Trophoblast cell (in vitro differentiated cells and primary cell): Measurements from ENCODE around the gene HABP2.

Experiments used
- DNase-seq, 2 donors: peaks; one replicate each; pipeline ENCODE4 v3.0.0-alpha.2; 2016
- H2AFZ ChIP-seq: 2 replicates; pipeline ENCODE4 v1.6.1; 2013; ENCODE audit warnings: low read length, moderate library complexity, mild to moderate bottlenecking; ENCODE audit not compliant: insufficient read depth, poor library complexity
- H2AK5ac ChIP-seq: 2 replicates; pipeline ENCODE4 v1.6.1; 2013; ENCODE audit warnings: mild to moderate bottlenecking, low read length
- H2BK120ac ChIP-seq: 2 replicates; pipeline ENCODE4 v1.6.1; 2013; ENCODE audit warnings: low read length, mild to moderate bottlenecking, moderate library complexity; ENCODE audit not compliant: insufficient read depth, poor library complexity
- H2BK12ac ChIP-seq: 2 replicates; pipeline ENCODE4 v1.6.1; 2013; ENCODE audit warnings: mild to moderate bottlenecking, low read length, moderate library complexity
- H2BK5ac ChIP-seq: 2 replicates; pipeline ENCODE4 v1.6.1; 2013; ENCODE audit warnings: low read length, low read depth, moderate library complexity, mild to moderate bottlenecking; ENCODE audit not compliant: poor library complexity
- H3K14ac ChIP-seq: 2 replicates; pipeline ENCODE4 v1.6.1; 2013; ENCODE audit warnings: mild to moderate bottlenecking, low read length
- H3K18ac ChIP-seq: 2 replicates; pipeline ENCODE4 v1.6.1; 2013; ENCODE audit warnings: mild to moderate bottlenecking, low read length
- H3K23ac ChIP-seq: 2 replicates; pipeline ENCODE4 v1.6.1; 2013; ENCODE audit warnings: low read length
- H3K27ac ChIP-seq: 2 replicates; pipeline ENCODE4 v1.5.1; 2013; ENCODE audit warnings: low read depth, mild to moderate bottlenecking, inconsistent platforms, low read length, moderate library complexity
- H3K27me3 ChIP-seq: 2 replicates; pipeline ENCODE4 v1.6.1; 2013; ENCODE audit warnings: inconsistent platforms, mild to moderate bottlenecking, low read length, moderate library complexity; ENCODE audit not compliant: insufficient read depth
- H3K36me3 ChIP-seq, 2 experiments: 1 replicate in 1 of 2; 2 replicates in 1 of 2; pipeline ENCODE4 v1.6.1; 2013; ENCODE audit warnings: low read length in 2 of 2, mild to moderate bottlenecking in 2 of 2, moderate library complexity in 1 of 2; ENCODE audit not compliant: insufficient read depth in 2 of 2, control insufficient read depth in 1 of 2
- H3K4ac ChIP-seq: 2 replicates; pipeline ENCODE4 v1.6.1; 2013; ENCODE audit warnings: low read depth, mild to moderate bottlenecking, low read length, moderate library complexity
- H3K4me1 ChIP-seq, 2 experiments: 1 replicate in 1 of 2; 2 replicates in 1 of 2; pipeline ENCODE4 v1.6.1; 2013; ENCODE audit warnings: low read length in 2 of 2, mild to moderate bottlenecking in 2 of 2, moderate library complexity in 1 of 2; ENCODE audit not compliant: insufficient read depth in 2 of 2, control insufficient read depth in 1 of 2
- H3K4me2 ChIP-seq: 2 replicates; pipeline ENCODE4 v1.6.1; 2013; ENCODE audit warnings: inconsistent platforms, mild to moderate bottlenecking, low read length, moderate library complexity
- H3K4me3 ChIP-seq: 2 replicates; pipeline ENCODE4 v1.5.1; 2013; ENCODE audit warnings: mild to moderate bottlenecking, low read depth, low read length, inconsistent platforms
- H3K79me1 ChIP-seq: one replicate; pipeline ENCODE4 v1.6.1; 2013; ENCODE audit warnings: low read length
- H3K79me2 ChIP-seq: 2 replicates; pipeline ENCODE4 v1.6.1; 2013; ENCODE audit warnings: low read length, mild to moderate bottlenecking; ENCODE audit not compliant: control insufficient read depth, insufficient read depth, poor library complexity
- H3K9ac ChIP-seq: 2 replicates; pipeline ENCODE4 v1.6.1; 2013; ENCODE audit warnings: mild to moderate bottlenecking, low read length
- H3K9me3 ChIP-seq: 2 replicates; pipeline ENCODE4 v1.6.1; 2013; ENCODE audit warnings: low read depth, mild to moderate bottlenecking, control low read depth, inconsistent platforms, low read length; ENCODE audit not compliant: insufficient read depth
- H4K12ac ChIP-seq: 2 replicates; pipeline ENCODE4 v1.6.1; 2013; ENCODE audit warnings: low read depth, mild to moderate bottlenecking, low read length, moderate library complexity
- H4K8ac ChIP-seq: 2 replicates; pipeline ENCODE4 v1.6.1; 2013; ENCODE audit warnings: low read depth, mild to moderate bottlenecking, low read length, moderate library complexity
- H4K91ac ChIP-seq: one replicate; pipeline ENCODE4 v1.6.1; 2013; ENCODE audit warnings: low read depth, mild to moderate bottlenecking, low read length, moderate library complexity
- WGBS: extraction: QIAGEN DNeasy Blood & Tissue Kit; methylation state at CpG from one replicate; pipeline ENCODE4 v1.1.7; 2013; ENCODE audit warnings: missing lambda C conversion rate; ENCODE audit not compliant: insufficient read length, insufficient coverage; ENCODE audit errors: extremely low coverage; 5-methylcytosine and 5-hydroxymethylcytosine counted together

The HABP2 gene

DNA sequence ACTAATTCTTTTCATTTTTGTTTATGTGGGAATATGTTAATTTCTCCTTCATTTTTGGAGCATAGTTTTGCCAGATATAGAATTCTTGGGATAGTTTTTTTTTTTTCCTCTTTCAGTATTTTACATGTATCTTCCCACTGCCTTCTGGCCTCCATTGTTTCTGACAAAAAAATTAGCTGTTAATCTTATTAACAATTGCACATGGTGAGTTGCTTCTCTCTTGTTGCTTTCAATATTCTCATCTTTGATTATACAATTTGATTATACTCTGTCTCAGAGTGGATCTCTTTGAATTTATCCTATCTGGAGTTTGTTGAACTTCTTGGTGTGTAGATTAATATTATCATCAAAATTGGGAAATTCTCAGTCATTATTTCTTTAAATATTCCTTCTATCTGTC, 41.4 kb upstream of the HABP2 start:
- Histone ChIP-seq H3K4ac (no peak overlapping the region), H3K79me2 (no peaks in the 10 kb centered on the region), H3K9ac (no peak overlapping the region), H3K27me3 (no peaks in the 10 kb centered on the region), H4K8ac (no peak overlapping the region), H3K14ac (no peak overlapping the region), H4K91ac (no peak overlapping the region), H3K4me3 (no peak overlapping the region), H2AFZ (no peak overlapping the region), H3K4me2 (no peak overlapping the region), H3K18ac (no peak overlapping the region), H2BK5ac (no peak overlapping the region), H3K23ac (no peak overlapping the region), H2BK120ac (no peak overlapping the region), H3K9me3 (no peaks in the 10 kb centered on the region), H3K27ac (no peak overlapping the region), H4K12ac (no peak overlapping the region), H3K4me1 (no peaks in the 10 kb centered on the region), H2BK12ac (no peak overlapping the region), H3K36me3 (no peaks in the 10 kb centered on the region), H3K79me1 (no peaks in the 10 kb centered on the region), H2AK5ac (no peak overlapping the region)
- no peak for DNase-seq

DNA sequence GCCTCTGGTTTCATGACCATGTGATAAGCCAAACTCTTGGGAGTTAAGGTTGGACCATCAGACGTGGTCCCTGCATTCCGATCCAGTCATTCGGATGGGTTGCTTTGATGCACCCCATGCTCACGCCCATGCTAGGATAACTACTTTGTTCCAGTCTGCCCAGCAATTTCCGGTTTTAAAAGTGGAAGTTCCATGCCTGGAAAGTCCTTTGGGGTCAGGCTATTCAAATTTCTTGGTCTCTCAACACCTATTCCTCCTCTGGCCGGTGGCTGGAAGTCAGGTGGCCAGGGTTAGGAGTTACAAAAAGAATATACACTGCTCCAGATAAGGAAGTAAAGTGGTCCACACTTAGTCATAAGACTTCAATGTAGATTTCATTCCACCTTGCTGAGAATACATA, 37.7 kb upstream of the HABP2 start:
- no peak for DNase-seq
- no CpG with 5 or more reads among the region's 6 CpGs for WGBS

DNA sequence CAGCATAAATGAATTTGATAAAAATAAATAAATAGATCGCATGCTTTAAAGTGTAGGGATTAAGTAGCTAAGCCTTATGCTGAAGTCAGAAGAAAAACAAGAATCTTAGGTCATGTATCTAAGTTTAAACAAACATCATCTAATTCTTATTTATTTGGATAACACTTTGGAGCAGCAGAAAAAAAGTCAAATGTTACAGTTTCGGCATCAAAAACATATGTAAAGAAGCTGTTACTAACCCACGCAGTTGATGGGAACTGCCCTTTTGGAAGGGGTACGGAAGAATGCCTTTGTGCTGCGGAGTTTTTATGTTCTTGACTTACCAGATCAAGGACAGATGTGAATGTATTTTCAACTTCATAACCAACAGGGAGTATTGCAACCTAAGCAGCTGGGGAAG, 37.3 kb upstream of the HABP2 start:
- H3K79me1 ChIP-seq: no peaks in the 10 kb centered on the region
- no CpG with 5 or more reads among the region's 5 CpGs for WGBS
- no peak overlapping the region for H4K91ac ChIP-seq
- H3K4me1 ChIP-seq: no peaks in the 10 kb centered on the region
- H2AFZ ChIP-seq: no peak overlapping the region
- H3K14ac ChIP-seq: no peak overlapping the region
- no peak overlapping the region for H2BK12ac ChIP-seq
- no peaks in the 10 kb centered on the region for H3K27me3 ChIP-seq
- no peak overlapping the region for H3K27ac ChIP-seq
- no peak overlapping the region for H3K4ac ChIP-seq
- no peak overlapping the region for H3K23ac ChIP-seq
- no peak overlapping the region for H3K18ac ChIP-seq
- H2BK120ac ChIP-seq: no peak overlapping the region
- no peak for DNase-seq
- no peak overlapping the region for H4K12ac ChIP-seq
- H2BK5ac ChIP-seq: no peak overlapping the region
- no peaks in the 10 kb centered on the region for H3K9me3 ChIP-seq
- no peak overlapping the region for H2AK5ac ChIP-seq
- H3K79me2 ChIP-seq: no peaks in the 10 kb centered on the region
- no peak overlapping the region for H3K4me3 ChIP-seq
- H3K36me3 ChIP-seq: no peaks in the 10 kb centered on the region
- no peak overlapping the region for H3K9ac ChIP-seq
- H4K8ac ChIP-seq: no peak overlapping the region
- H3K4me2 ChIP-seq: no peak overlapping the region

More for the DNA sequence above, 37.7 kb upstream of the HABP2 start:
- Histone ChIP-seq H3K4me3 (no peak overlapping the region), H3K9ac (no peak overlapping the region), H2BK5ac (no peak overlapping the region), H2AK5ac (no peak overlapping the region), H2BK12ac (no peak overlapping the region), H3K27me3 (no peaks in the 10 kb centered on the region), H3K14ac (no peak overlapping the region), H2BK120ac (no peak overlapping the region), H3K79me2 (no peaks in the 10 kb centered on the region), H4K91ac (no peak overlapping the region), H3K27ac (no peak overlapping the region), H3K4me2 (no peak overlapping the region), H2AFZ (no peak overlapping the region), H3K18ac (no peak overlapping the region), H3K4ac (no peak overlapping the region), H3K4me1 (no peaks in the 10 kb centered on the region), H3K79me1 (no peaks in the 10 kb centered on the region), H3K36me3 (no peaks in the 10 kb centered on the region), H3K23ac (no peak overlapping the region), H4K8ac (no peak overlapping the region), H3K9me3 (no peaks in the 10 kb centered on the region), H4K12ac (no peak overlapping the region)

DNA sequence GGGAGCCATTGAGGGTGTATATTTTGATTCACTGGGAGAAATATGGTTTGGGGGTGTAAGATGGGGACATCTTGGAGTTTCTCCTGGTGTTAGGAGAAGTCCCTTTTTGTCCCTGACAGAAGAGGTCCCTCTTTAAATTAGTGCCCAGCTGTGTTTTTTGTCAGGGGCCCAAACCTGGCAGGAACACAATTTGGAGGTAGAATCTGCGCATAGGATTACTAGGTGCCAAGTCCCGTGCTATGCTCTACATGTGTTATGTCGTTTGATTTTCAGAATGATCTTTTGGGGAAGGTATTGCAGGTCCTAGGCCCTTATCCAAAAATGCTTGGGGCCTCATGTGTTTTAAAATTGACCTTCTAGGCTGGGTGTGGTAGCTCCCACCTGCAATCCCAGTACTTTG, 36.8 kb upstream of the HABP2 start:
- Histone ChIP-seq H3K23ac (no peak overlapping the region), H3K14ac (no peak overlapping the region), H4K91ac (no peak overlapping the region), H3K27me3 (no peaks in the 10 kb centered on the region), H2AK5ac (no peak overlapping the region), H3K4ac (no peak overlapping the region), H3K79me2 (no peaks in the 10 kb centered on the region), H2BK5ac (no peak overlapping the region), H2BK12ac (no peak overlapping the region), H3K79me1 (no peaks in the 10 kb centered on the region), H4K8ac (no peak overlapping the region), H3K27ac (no peak overlapping the region), H3K18ac (no peak overlapping the region), H2AFZ (no peak overlapping the region), H3K4me2 (no peak overlapping the region), H3K4me3 (no peak overlapping the region), H3K4me1 (peaks cover 0 to 3% of the 10 kb centered on the region in 2 experiments), H3K36me3 (no peaks in the 10 kb centered on the region), H4K12ac (no peak overlapping the region), H3K9ac (no peak overlapping the region), H2BK120ac (no peak overlapping the region), H3K9me3 (no peaks in the 10 kb centered on the region)
- WGBS: no CpG with 5 or more reads among the region's 3 CpGs
- no peak for DNase-seq
